ENCODE results near the gene PPP2R5E. TPM values are rescaled to one million over a fixed set of nuclear protein-coding genes. Genes with fewer than 3 reads are reported as not detected.

Gene PPP2R5E
- total and polyA plus RNA-seq, 3 donors from 2014 or later = 18.8 to 33.6 (median 21.6) TPM

DNA sequence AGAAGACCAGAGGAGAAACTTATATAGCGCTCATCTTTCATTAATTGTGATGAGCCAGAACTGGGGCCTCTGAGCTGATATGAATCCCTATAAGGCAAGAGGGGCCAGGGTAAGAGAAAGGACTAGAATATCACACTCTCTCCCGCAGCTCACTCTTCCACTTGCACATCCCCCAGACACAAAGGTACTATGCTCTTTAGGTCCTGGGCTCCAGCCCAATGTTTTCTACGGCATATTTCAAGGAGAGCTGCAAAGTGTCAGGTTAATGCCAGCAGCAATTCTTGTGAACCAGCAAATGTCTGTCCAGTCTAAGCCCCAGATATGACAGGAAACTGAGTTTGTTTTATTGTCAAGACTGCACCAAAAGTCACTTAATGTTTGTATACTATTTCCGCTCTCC is 29.4 kb downstream of the PPP2R5E start:
- Histone ChIP-seq H3K27me3 (no peaks in the 10 kb centered on the region), H3K9me3 (no peaks in the 10 kb centered on the region), H3K36me3 (ENCODE audit: low read depth, missing control alignments) (no peaks in the 10 kb centered on the region), H3K4me3 (no peak overlapping the region), H3K27ac (no peak overlapping the region), H3K4me1 (no peaks in the 10 kb centered on the region)
- intact Hi-C loops (cut with DNase I; ENCODE audit: low total_unique reads) = no loop called here
- WGBS, 2 donors = 71 to 80% methylated on average over 4 of the region's 4 CpGs
- TF ChIP-seq POLR2A (IDR thresholded peaks at IDR 0.05) (no peak), CTCF (IDR thresholded peaks at IDR 0.05) (no peak)
- no peak for DNase-seq

- Histone ChIP-seq H3K27ac (no peak overlapping the region), H3K9me3 (no peaks in the 10 kb centered on the region), H3K36me3 (ENCODE audit: low read depth, missing control alignments) (no peaks in the 10 kb centered on the region), H3K4me1 (no peaks in the 10 kb centered on the region), H3K27me3 (no peaks in the 10 kb centered on the region), H3K4me3 (no peak overlapping the region)
- intact Hi-C loops (cut with DNase I; ENCODE audit: low total_unique reads) = no loop called here
- DNase-seq = no peak
- TF ChIP-seq POLR2A (IDR thresholded peaks at IDR 0.05) (no peak), CTCF (IDR thresholded peaks at IDR 0.05) (no peak)
These were observed 30.3 kb downstream of the PPP2R5E start for GRCh38 chr14:63512861-63513260.

GRCh38 chr14:63510538-63510937 is 32.6 kb downstream of the PPP2R5E start:
- H3K4me1 ChIP-seq = no peaks in the 10 kb centered on the region
- no peak overlapping the region for H3K27ac ChIP-seq
- no peak for DNase-seq
- H3K27me3 ChIP-seq = no peaks in the 10 kb centered on the region
- no peaks in the 10 kb centered on the region for H3K9me3 ChIP-seq
- intact Hi-C loops (cut with DNase I; ENCODE audit: low total_unique reads) = no loop called here
- TF ChIP-seq CTCF (IDR thresholded peaks at IDR 0.05) (no peak), POLR2A (IDR thresholded peaks at IDR 0.05) (no peak)
- H3K36me3 ChIP-seq (ENCODE audit: low read depth, missing control alignments) = no peaks in the 10 kb centered on the region
- 83 to 94% methylated on average over 5 of the region's 5 CpGs for WGBS, 2 donors
- no peak overlapping the region for H3K4me3 ChIP-seq

- TF ChIP-seq CTCF (IDR thresholded peaks at IDR 0.05) (no peak), POLR2A (IDR thresholded peaks at IDR 0.05) (no peak)
- intact Hi-C loops (cut with DNase I; ENCODE audit: low total_unique reads) = no loop called here
- Histone ChIP-seq H3K9me3 (no peaks in the 10 kb centered on the region), H3K4me1 (no peaks in the 10 kb centered on the region), H3K36me3 (ENCODE audit: low read depth, missing control alignments) (no peaks in the 10 kb centered on the region), H3K4me3 (no peak overlapping the region), H3K27me3 (no peaks in the 10 kb centered on the region), H3K27ac (no peak overlapping the region)
- WGBS, 2 donors = 85 to 90% methylated on average over 5 of the region's 5 CpGs
- no peak for DNase-seq
These were observed 35.1 kb downstream of the PPP2R5E start for GRCh38 chr14:63508033-63508432.

- DNase-seq = no peak
- 88 to 89% methylated on average over 1 of the region's 1 CpG for WGBS, 2 donors
- intact Hi-C loops (cut with DNase I; ENCODE audit: low total_unique reads) = no loop called here
These were observed 38.5 kb downstream of the PPP2R5E start for GRCh38 chr14:63504648-63505047.

More at GRCh38 chr14:63504648-63505047, 38.5 kb downstream of the PPP2R5E start:
- Histone ChIP-seq H3K36me3 (ENCODE audit: low read depth, missing control alignments) (no peaks in the 10 kb centered on the region), H3K9me3 (no peaks in the 10 kb centered on the region), H3K4me3 (no peak overlapping the region), H3K27me3 (no peaks in the 10 kb centered on the region), H3K4me1 (no peaks in the 10 kb centered on the region), H3K27ac (no peak overlapping the region)
- TF ChIP-seq CTCF (IDR thresholded peaks at IDR 0.05) (no peak), POLR2A (IDR thresholded peaks at IDR 0.05) (no peak)

All from testis (tissue), 3 donors.